ENCODE data around the gene PTPRD. TPM values are rescaled to one million over a fixed set of nuclear protein-coding genes. Genes with fewer than 3 reads are reported as not detected.

Gene PTPRD
- total RNA-seq, 1 experiment from 2014 or later = not detected

- TF ChIP-seq SIN3A (IDR thresholded peaks at IDR 0.05; ENCODE audit: borderline replicate concordance, insufficient read depth, low read depth, low read length) (no peak), POLR2AphosphoS5 (IDR thresholded peaks at IDR 0.05; ENCODE audit: low read depth, low read length) (no peak), CTCF (IDR thresholded peaks at IDR 0.05) (no peak), REST (IDR thresholded peaks at IDR 0.05; ENCODE audit: insufficient read depth in 1 of 2, low read depth in 2 of 2, low read length in 1 of 2) (no peak), TCF7L2 (IDR thresholded peaks at IDR 0.05; ENCODE audit: low read depth, low read length) (no peak)
- no peak for DNase-seq (ENCODE audit: low read depth, low spot score)
- Histone ChIP-seq H3K4me1 (ENCODE audit: control insufficient read depth, insufficient read depth, low read length) (no peaks in the 10 kb centered on the region), H3K36me3 (ENCODE audit: control insufficient read depth, insufficient read depth, low read length) (no peaks in the 10 kb centered on the region), H3K4me3 (ENCODE audit: low read depth in 2 of 2, low read length in 2 of 2) (no peak overlapping the region), H3K27ac (ENCODE audit: low read length) (no peak overlapping the region), H3K27me3 (ENCODE audit: control insufficient read depth, insufficient read depth, low read length) (no peaks in the 10 kb centered on the region), H3K9me3 (ENCODE audit: control insufficient read depth, insufficient read depth, low read depth, low read length) (no peaks in the 10 kb centered on the region)
- no TSS peak for BruUV-seq (replicated peaks)
- ATAC-seq = no peak
- ChIA-PET CTCF (no interaction called here), POLR2A (no interaction called here)
- in situ Hi-C loops (cut with HindIII; ENCODE audit: low pct_unique_long_range_greater_than_20kb, low sequenced_read_pairs) = no loop called here
- intact Hi-C loops (cut with micrococcal nuclease; ENCODE audit: unreplicated experiment) = no loop called here
These were observed 1850.2 kb downstream of the PTPRD start for GRCh38 chr9:8762479-8763085.

GRCh38 chr9:8760000-8760767 lies 1852.6 kb downstream of the PTPRD start:
- Histone ChIP-seq H3K27ac (ENCODE audit: low read length) (no peak overlapping the region), H3K9me3 (ENCODE audit: control insufficient read depth, insufficient read depth, low read depth, low read length) (no peaks in the 10 kb centered on the region), H3K4me1 (ENCODE audit: control insufficient read depth, insufficient read depth, low read length) (no peaks in the 10 kb centered on the region), H3K27me3 (ENCODE audit: control insufficient read depth, insufficient read depth, low read length) (no peaks in the 10 kb centered on the region), H3K36me3 (ENCODE audit: control insufficient read depth, insufficient read depth, low read length) (no peaks in the 10 kb centered on the region), H3K4me3 (ENCODE audit: low read depth in 2 of 2, low read length in 2 of 2) (no peak overlapping the region)
- no TSS peak for BruUV-seq (replicated peaks)
- in situ Hi-C loops (cut with HindIII; ENCODE audit: low pct_unique_long_range_greater_than_20kb, low sequenced_read_pairs) (no loop called here), intact Hi-C loops (cut with micrococcal nuclease; ENCODE audit: unreplicated experiment) (no loop called here)
- no peak for DNase-seq (ENCODE audit: low read depth, low spot score)
- ChIA-PET POLR2A (no interaction called here), CTCF (no interaction called here)
- no peak for ATAC-seq
- TF ChIP-seq POLR2AphosphoS5 (IDR thresholded peaks at IDR 0.05; ENCODE audit: low read depth, low read length) = no peak
- TF ChIP-seq SIN3A (IDR thresholded peaks at IDR 0.05; ENCODE audit: borderline replicate concordance, insufficient read depth, low read depth, low read length) = no peak
- TF ChIP-seq REST (IDR thresholded peaks at IDR 0.05; ENCODE audit: insufficient read depth in 1 of 2, low read depth in 2 of 2, low read length in 1 of 2) = no peak
- no peak for TF ChIP-seq TCF7L2 (IDR thresholded peaks at IDR 0.05; ENCODE audit: low read depth, low read length)
- no peak for TF ChIP-seq CTCF (IDR thresholded peaks at IDR 0.05)
